Brain pericyte (primary cell): ENCODE results near the gene UBE2E1.

ENCODE experiments used
- DNase-seq: peaks from one replicate; pipeline ENCODE4 v3.0.0-alpha.2; 2012; ENCODE audit warnings: low read depth, low spot score

UBE2E1 gene

GRCh38 chr3:23795096-23795495 lies 10.7 kb upstream of the UBE2E1 start:
- DNase-seq, result no peak

GRCh38 chr3:23796518-23796917 lies 9.2 kb upstream of the UBE2E1 start:
- no peak for DNase-seq

GRCh38 chr3:23797491-23797890 lies 8.3 kb upstream of the UBE2E1 start:
- no peak for DNase-seq

GRCh38 chr3:23798456-23798855 lies 7.3 kb upstream of the UBE2E1 start:
- no peak for DNase-seq

- DNase-seq, result no peak
Measured at GRCh38 chr3:23798876-23799275, 6.9 kb upstream of the UBE2E1 start.

GRCh38 chr3:23800731-23801130 lies 5.0 kb upstream of the UBE2E1 start:
- no peak for DNase-seq

GRCh38 chr3:23804441-23805209 lies 1.1 kb upstream of the UBE2E1 start:
- DNase-seq, result no peak

- DNase-seq, result no peak
Measured at GRCh38 chr3:23805210-23805632, 534 bp upstream of the UBE2E1 start.

GRCh38 chr3:23806534-23807423 lies 1.0 kb downstream of the UBE2E1 start:
- DNase-seq, result no peak

GRCh38 chr3:23807424-23808015 lies 1.8 kb downstream of the UBE2E1 start:
- no peak for DNase-seq

- DNase-seq, result no peak
Measured at GRCh38 chr3:23808525-23808924, 2.8 kb downstream of the UBE2E1 start.

GRCh38 chr3:23809294-23809693 lies 3.5 kb downstream of the UBE2E1 start:
- DNase-seq, result no peak

- no peak for DNase-seq
Measured at GRCh38 chr3:23809840-23810342, 4.1 kb downstream of the UBE2E1 start.

GRCh38 chr3:23810343-23811184 lies 4.8 kb downstream of the UBE2E1 start:
- no peak for DNase-seq

- DNase-seq, result no peak
Measured at GRCh38 chr3:23811185-23811527, 5.4 kb downstream of the UBE2E1 start.

- no peak for DNase-seq
Measured at GRCh38 chr3:23811919-23812318, 6.2 kb downstream of the UBE2E1 start.

- DNase-seq, result no peak
Measured at GRCh38 chr3:23815879-23816278, 10.1 kb downstream of the UBE2E1 start.

GRCh38 chr3:23816721-23817120 lies 11.0 kb downstream of the UBE2E1 start:
- no peak for DNase-seq

- DNase-seq, result no peak
Measured at GRCh38 chr3:23817508-23818223, 11.9 kb downstream of the UBE2E1 start.

- DNase-seq, result no peak
Measured at GRCh38 chr3:23819599-23820360, 14.0 kb downstream of the UBE2E1 start.
